SW480 (cell line): ENCODE data around the gene SSBP2.

Experiments used
- DNase-seq: peaks from one replicate; pipeline ENCODE4 v3.0.0-alpha.2; 2016; ENCODE audit warnings: low spot score

SSBP2 gene

DNA sequence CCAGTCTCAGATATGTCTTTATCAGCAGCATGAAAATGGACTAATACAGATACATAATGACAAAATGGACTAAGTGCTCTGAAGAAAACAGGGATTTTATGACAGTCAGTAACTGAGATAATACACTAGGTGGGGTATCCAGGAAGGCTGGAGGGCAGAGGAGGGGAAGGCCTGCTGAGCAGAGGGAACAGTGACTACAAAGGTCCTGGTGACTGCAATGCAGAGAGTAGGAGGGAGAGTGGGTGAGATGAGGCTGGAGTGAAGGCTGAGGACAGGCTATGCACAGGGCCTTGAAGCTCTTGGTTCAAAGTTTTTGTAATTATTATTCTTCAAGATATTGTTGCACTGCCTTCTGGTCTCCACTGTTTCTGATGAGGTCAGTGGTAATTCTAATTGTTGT lies 361.9 kb downstream of the SSBP2 start:
- DNase-seq, result no peak

DNA sequence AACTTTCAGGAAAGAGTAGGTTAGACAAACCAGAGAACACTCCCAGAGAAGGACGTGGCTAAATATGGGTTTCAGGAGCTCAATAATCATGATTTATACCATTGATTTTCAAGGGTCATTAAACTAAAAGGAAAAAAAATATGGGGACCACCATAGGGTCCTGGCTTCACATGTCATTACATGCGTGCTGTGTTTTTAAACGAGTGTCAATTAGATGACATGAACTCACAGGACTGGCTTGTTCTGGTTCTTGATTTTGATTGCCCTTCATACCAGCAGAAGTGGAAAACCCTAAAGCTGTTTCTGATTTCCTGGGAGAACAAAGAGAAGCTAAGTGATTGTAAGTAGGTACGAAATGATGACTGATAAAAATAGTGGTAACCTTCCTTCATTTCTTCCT lies 362.7 kb downstream of the SSBP2 start:
- no peak for DNase-seq

DNA sequence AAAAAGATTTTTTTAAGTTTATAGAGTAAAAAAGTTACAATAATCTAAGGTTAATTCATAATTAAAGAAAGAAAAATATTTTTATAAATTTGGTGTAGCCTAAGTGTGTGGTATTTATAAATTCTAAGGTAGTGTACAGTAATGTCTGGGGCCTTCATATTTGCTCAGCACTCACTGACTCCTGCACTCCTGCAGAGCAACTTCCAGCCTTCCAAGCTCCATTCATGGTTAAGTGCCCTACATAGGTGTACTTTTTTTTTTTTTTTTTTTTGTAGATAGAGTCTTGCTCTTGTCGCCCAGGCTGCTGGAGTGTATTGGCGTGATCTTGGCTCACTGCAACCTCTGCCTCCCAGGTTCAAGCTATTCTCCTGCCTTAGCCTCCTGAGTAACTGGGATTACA lies 367.0 kb downstream of the SSBP2 start:
- DNase-seq, result no peak

DNA sequence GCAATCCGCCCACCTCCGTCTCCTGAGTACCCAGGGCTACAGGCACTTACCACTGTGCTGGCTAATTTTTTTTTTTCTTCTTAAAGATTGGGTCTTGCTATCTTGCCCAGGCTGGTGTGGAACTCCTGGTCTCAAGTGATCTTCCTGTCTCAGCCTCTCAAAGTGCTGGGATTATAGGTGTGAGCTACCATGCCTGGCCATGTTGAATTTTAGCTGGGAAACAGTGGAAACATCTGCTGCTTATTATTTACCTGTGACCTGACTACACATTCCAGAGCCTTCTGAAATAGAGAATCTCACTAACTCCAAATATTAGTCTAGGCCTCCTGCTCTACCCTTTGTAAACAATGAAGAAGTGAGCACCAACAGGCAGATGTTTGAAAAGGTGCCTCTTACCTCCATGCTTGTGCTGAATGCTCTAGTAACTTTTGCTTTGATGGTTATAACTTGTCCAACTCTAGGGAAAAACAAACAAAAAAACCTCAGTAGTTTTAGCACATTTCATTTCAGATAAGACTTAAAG lies 379.5 kb downstream of the SSBP2 start:
- DNase-seq, result no peak

DNA sequence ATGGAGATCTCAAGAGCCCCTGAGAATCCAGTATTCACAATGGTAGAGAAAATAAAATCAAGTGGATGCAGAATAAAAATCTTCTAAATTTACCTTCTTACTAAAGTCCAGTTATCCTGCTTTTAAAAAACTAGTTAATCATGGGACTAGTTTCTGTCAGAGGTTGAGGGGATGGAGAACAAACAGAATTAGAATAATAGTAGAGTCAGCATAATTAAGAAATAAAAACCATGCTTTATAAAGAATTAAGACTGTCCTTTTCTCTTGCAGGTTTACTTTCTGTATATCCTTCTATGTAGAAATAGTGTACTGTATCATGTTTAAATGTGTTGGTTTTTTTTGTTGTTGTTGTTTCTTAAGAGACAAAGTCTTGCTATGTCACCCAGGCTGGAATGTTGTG lies 380.0 kb downstream of the SSBP2 start:
- DNase-seq, result no peak

DNA sequence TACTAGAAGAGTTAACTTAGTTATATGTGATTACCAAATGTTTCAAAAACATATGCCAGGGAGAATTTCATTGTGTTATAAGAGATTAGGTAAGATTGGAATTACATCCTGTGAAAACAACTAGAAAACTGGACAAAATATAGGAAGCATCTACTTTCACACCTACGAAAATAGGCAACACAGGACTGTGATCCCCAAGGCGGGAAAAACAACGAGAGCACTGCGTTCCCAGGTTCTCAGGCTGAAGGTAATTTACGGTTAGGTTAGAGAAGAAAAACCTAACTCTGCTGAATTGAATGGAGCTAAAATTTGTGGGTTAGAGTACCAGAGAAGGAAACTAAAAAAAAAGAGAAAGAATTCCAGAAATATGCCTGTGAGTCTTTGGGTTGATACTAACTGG lies 385.4 kb downstream of the SSBP2 start:
- DNase-seq, result no peak

DNA sequence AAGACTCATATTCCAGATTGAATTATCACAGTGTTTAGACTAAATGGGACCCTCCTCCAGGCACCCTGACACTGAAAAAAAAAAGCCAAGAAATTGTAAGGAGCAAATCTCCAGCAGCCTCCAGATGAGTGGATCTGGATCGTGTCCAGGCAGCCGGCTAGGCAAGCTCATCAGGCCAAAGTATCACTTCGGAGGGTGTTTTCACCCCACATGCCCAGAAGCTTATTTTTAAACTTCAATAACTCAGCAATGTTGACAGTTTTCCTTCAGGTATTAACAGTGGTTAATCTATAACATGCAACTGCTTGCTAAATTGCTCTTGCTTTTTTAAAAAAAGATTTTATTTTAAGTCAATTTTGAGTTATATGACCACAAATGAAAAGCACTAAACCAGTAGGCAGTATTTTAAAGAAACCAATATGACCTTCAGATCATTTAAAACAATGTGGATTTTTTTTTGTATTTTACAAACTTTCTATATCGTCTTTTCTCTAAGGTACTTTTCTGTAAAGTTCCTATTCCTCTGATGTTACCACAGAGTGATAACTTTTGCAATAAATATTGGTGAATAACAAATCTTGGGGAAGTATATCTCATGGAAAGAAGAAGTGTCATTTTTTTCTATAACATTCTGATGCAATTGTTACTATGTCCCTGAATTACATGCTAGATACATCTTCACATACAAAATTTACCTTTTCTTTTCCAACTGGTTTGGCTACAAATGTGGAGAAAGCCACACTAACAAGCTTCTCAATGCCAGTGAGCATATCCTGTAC lies 387.6 kb downstream of the SSBP2 start:
- no peak for DNase-seq
